GM19397 (cell line): ENCODE data around the gene KIRREL3.

Experiments
- ATAC-seq: cut with Tn5 transposase; IDR thresholded peaks from one replicate; pipeline ENCODE4 v1.9.1; 2021; ENCODE audit warnings: mild to moderate bottlenecking, moderate library complexity; ENCODE audit not compliant: unreplicated experiment

KIRREL3 gene

GRCh38 chr11:126722006-126722736, 278.4 kb downstream of the KIRREL3 start:
- no peak for ATAC-seq

DNA sequence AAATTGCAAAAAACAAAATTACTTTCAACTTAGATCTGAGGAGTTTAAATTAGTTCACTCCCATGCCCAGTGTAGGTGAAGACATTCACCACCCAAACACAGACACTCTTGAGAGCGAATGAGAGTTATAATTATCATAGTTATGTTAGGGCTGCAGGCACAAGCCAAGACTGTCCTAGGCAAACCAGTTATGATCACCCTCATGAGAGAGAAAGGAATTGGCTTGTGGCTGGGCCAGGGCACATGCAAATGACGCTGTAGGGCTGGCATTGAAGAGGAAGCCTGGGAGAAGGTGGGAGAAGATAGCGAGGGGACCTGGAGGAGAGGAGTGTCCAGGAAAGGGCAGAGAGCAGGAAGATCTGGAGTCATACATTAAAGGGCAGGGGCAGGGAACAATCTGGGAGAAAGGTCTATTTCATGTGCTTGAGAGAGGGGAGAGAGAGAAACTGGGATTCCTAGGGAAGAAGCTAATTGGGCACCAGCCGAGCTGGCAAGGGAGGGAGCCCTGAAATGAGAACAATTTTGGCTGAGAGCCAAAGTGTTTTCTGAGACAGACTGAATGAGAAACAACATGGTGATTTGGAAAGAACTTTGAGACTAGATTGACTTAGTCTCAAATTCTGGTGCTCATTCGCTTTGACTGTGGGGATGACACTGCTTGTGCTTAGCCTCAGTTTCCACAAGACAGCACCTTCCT, 279.9 kb downstream of the KIRREL3 start:
- no peak for ATAC-seq

GRCh38 chr11:126719740-126720139, 280.8 kb downstream of the KIRREL3 start:
- ATAC-seq: no peak

GRCh38 chr11:126718276-126718675, 282.3 kb downstream of the KIRREL3 start:
- no peak for ATAC-seq

GRCh38 chr11:126716456-126717083, 284.0 kb downstream of the KIRREL3 start:
- ATAC-seq: no peak

DNA sequence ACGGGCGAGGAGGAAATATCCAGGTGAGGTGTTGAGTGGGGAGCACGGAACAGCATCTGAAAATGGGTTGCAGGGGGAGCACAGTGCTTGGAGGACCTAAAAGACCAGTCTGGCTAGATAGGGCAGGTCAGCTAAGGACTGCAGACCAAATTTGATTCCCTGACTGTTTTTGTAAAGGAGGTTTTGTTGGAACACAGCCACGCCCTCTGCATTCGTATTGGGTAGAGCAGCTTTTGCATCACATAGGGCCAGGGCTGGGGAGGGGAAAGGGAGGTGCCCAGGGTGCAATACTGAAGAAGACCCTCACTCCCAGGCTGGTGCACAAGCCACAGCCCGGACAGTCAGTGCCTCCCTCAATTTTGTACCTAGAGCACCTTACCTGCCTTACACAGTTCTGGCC, 286.8 kb downstream of the KIRREL3 start:
- ATAC-seq: no peak

DNA sequence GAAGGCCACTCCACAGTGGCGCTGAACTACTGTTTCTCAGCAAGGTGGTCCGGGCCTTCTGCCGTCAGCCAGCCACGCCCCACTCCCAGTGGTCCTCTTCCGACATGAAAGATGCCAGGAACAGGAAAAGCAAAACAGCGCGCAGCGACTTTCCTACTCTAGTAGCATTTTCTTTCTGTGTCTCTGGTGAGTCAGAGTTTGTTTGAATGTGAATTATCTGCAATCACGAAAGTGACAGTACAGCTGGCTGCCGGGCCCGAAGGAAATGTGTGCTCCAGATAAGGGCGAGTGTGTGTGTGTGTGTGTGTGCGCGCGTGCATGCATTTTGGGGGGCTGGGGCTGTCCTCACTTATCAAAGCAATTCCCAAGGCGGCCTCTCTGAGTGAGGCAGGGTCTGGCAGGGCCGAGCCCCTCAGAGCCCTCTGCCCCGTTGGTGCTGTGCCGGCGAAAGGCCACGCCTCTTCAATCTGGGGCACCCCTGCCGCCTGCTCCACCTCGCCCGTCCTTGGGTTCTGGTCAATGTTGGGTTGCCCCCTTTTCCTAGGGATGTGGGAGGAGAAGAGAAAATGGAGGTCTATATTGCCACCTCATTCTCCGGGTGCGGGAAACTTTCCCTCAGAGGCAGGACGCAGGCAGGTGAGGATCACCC, 288.5 kb downstream of the KIRREL3 start:
- ATAC-seq: no peak

DNA sequence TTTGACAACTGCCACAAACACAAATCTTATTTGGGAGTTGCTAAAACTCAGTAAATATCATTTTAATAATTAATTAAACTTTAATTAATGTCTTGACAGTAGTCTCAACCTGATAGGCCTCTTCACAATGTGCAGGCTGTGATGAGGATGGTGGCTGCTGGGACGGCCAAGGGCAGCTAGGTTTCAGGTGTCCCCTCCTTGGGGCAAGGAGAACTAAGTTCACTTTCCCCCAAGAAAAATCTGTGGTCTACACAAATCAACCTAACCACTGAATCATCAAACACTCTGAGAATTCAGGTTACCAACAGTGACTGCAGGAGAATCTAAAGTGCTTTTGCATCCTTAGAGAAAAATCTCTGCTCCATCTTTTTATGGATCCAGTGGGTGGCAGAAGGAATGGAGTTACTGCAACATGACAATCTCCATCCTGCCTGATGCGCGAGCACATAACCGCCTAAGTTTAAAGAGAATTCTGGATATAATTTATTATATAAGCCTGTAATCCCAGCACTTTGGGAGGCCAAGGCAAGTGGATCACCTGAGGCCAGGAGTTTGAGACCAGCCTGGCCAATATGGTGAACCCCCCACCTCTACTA, 289.7 kb downstream of the KIRREL3 start:
- no peak for ATAC-seq

- no peak for ATAC-seq
These were observed 293.1 kb downstream of the KIRREL3 start for GRCh38 chr11:126707498-126707897.

- no peak for ATAC-seq
These were observed 296.5 kb downstream of the KIRREL3 start for GRCh38 chr11:126704096-126704495.

DNA sequence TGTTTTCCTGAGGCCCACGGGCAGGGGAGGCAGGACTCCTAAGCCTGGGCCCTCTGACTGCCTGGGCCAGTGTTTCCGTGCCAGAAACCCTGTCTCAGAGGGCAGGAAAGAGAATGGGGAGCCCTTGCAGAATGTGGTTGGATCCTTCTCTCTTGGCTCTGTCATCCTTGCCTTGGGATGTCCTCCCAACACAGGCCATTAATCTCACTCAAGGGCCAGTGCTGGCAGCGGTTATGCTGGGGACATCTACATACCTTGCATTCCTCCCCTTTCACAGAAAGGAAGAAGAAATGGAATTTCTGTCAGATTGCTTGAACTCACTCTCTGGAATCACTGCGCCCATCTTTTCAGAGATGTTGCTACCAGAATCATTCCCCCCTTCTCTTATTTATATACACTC, 296.9 kb downstream of the KIRREL3 start:
- no peak for ATAC-seq

DNA sequence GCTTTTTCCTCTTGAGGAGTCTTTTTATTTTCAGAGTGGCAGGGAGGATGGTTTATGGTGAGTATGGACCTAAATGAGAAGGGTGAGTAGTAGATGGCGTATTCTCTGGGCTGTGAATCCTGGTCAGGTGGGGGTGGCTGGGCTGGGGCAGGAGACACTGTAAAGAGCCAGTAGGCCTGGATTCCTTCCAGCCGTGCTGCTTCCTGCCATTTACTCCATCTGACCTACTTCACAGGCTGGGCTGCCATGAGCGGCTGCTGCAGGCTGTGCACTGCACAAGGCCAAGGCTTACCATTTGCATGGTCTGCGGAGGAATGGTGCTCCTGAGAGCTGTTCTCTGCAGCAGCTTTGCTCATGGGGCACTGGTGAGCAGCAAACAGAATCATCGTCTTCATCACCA, 297.6 kb downstream of the KIRREL3 start:
- ATAC-seq: no peak

DNA sequence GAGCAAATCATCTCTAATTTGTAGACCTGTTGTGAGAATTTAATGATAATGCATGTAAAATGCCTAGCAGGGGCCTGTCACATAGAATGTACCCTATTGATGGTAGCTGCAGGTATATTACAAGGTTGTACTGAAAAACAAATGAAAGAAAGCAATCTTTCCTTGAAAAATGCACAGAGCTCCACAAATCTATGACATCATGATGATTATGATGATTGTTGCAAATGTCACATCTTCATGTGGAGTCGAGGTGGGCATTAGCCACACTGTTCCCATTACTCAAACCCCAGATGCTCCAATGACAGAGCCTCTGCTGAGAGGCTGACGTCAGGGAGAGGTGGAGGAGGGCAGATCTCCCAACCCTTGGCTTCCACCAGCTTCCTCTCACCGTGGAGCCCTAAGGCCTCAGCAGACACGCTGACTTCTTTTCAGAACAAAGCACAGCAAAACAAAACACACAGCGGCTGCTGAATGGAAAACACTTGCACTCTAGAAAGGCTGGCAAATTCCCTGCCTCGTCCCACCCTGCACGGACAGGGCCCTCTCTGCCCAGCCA, 298.3 kb downstream of the KIRREL3 start:
- ATAC-seq: no peak

DNA sequence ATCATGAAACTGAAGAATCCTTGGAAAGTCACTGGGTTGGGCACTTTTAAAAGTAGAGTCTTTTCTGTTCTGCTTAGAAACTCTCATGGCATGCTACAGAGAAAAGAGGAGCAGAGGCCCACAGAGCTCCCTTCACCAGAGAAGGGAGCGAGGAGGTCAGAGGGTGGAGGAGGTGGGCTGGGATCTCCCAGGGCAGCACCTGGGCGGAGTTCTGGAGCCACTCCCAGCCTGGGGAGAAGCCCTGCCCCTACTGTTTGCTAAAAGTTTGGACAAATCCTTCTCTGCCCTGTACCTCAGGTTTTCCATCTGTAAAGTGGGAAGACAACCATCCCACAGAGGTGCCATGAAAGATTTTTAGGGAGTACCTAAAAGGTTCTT, 299.1 kb downstream of the KIRREL3 start:
- no peak for ATAC-seq

GRCh38 chr11:126700768-126701519, 299.6 kb downstream of the KIRREL3 start:
- no peak for ATAC-seq

DNA sequence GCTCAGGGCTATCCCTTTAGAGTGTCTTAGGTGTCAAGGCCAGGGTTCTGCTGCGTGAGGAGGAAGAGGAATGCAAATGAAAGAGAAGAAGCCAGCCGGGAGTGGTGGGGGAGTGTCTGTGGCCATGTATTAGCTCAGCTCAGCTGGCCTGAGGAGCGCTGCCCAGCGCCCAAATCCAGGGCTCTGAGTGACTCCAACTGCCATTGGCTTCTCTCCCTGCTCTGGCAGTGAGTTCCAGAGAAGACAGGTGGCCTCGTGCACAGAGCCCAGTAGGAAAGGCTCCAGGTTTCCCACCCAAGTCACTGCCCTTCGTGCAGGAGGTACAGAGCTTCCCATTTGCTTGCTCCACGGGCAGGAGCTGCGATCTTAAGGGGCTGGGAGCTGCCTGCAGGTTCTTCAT, 302.0 kb downstream of the KIRREL3 start:
- ATAC-seq: no peak

GRCh38 chr11:126697936-126698335, 302.6 kb downstream of the KIRREL3 start:
- no peak for ATAC-seq

- no peak for ATAC-seq
These were observed 303.6 kb downstream of the KIRREL3 start for GRCh38 chr11:126696982-126697381.

DNA sequence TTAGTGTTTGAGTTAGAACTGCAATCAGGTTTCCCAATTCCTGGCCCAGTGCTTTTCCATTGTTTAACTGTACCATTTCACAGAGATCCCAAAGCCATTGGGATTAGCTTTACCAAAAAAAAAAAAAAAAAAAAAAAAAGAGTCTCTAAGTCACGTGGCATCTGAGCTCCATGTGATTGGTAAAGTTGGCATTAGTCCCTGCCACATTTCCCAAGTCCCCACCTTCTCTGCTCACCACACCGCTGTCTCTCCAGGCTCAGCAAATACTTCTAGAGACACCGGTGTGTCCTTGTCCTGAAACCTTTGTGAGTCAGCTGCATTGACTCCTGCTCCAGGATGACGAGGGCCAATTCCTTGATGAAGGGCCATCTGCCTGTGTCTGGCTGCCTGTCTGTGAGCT, 305.3 kb downstream of the KIRREL3 start:
- no peak for ATAC-seq

DNA sequence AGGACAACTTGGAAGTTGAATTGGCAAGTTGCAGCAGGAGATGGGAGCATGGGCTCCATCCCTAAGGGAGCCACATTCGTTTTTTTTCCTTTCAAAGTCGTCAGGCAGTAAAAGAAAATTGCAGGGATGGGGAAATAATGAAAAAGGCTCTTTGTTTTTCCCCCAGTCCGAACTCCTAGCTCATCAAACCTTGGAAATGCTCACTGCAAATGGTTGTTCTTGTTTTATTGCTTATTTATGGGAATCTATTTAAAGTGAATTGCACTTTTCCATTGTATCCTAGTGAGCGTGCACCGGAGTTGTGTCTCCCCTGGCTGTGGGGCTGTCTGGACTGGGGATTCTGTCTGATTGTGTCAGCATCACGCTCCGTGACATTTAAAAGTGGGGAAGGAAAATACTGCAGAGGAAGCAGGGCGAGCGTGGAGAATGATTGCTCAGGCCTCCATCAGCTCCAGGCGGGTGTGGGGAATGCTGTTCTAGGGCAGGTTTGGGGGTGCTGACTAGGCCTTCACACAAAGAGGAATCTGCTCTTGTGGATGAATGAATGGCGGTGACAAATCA, 306.4 kb downstream of the KIRREL3 start:
- ATAC-seq: no peak
